SJSA1 (cell line): ENCODE data around the gene EIF5. TPM values are rescaled to one million over a fixed set of nuclear protein-coding genes. Genes with fewer than 3 reads are reported as not detected.
"Not testable (repeated sequence)": the region's sequence is repeated elsewhere in the genome, so short reads cannot be mapped to it uniquely, and the experiment has no call there.

Experiments used
- DNase-seq, 2 experiments: peaks; one replicate each; pipeline ENCODE4 v3.0.0-alpha.2; 2015 to 2020; ENCODE audit warnings: low spot score in 2 of 2, low read depth in 1 of 2
- H3K27ac ChIP-seq: fragments of 250-450 bp; sonication (Bioruptor Pico); 2 replicates; pipeline ENCODE4 v1.5.1; 2020; ENCODE audit warnings: mild to moderate bottlenecking, moderate library complexity
- H3K27me3 ChIP-seq: fragments of 250-450 bp; sonication (Bioruptor Pico); replicated peaks from 2 replicates; pipeline ENCODE4 v1.5.1; 2020; ENCODE audit warnings: mild to moderate bottlenecking, moderate library complexity
- H3K36me3 ChIP-seq: fragments of 250-450 bp; sonication (Bioruptor Pico); 2 replicates; pipeline ENCODE4 v1.5.1; 2020; ENCODE audit warnings: mild to moderate bottlenecking
- H3K4me1 ChIP-seq: fragments of 250-450 bp; sonication (Bioruptor Pico); replicated peaks from 2 replicates; pipeline ENCODE4 v1.6.1; 2021; ENCODE audit warnings: mild to moderate bottlenecking
- H3K4me3 ChIP-seq: fragments of 250-450 bp; sonication (Bioruptor Pico); 2 replicates; pipeline ENCODE4 v1.5.1; 2020; ENCODE audit warnings: mild to moderate bottlenecking
- H3K9me3 ChIP-seq: fragments of 250-450 bp; sonication (Bioruptor Pico); replicated peaks from 2 replicates; pipeline ENCODE4 v1.5.1; 2020; ENCODE audit warnings: mild to moderate bottlenecking
- total RNA-seq: library from RNA; depleted of rRNA; stranded (reverse); fragments of >200 nt; shearing (Covaris generic); gene quantifications from 2 replicates; pipeline ENCODE4 v1.2.3, GENCODE V29; 2014

The EIF5 gene
- total RNA-seq, 1 experiment from 2014 or later: 127 TPM

GRCh38 chr14:103354141-103354540, 20.1 kb downstream of the EIF5 start:
- Histone ChIP-seq H3K4me1 (no peaks in the 10 kb centered on the region), H3K9me3 (no peaks in the 10 kb centered on the region), H3K4me3 (no peak overlapping the region), H3K27me3 (no peaks in the 10 kb centered on the region; the same call in 1 of the 2 replicates), H3K36me3 (no peaks in the 10 kb centered on the region), H3K27ac (no peak overlapping the region)
- DNase-seq: no peak

GRCh38 chr14:103356024-103356682, 22.1 kb downstream of the EIF5 start:
- no peaks in the 10 kb centered on the region for H3K36me3 ChIP-seq
- no peaks in the 10 kb centered on the region for H3K9me3 ChIP-seq
- no peak for DNase-seq
- H3K27me3 ChIP-seq: no peaks in the 10 kb centered on the region
- H3K27ac ChIP-seq: no peak overlapping the region
- no peak overlapping the region for H3K4me3 ChIP-seq
- H3K4me1 ChIP-seq: no peaks in the 10 kb centered on the region

DNA sequence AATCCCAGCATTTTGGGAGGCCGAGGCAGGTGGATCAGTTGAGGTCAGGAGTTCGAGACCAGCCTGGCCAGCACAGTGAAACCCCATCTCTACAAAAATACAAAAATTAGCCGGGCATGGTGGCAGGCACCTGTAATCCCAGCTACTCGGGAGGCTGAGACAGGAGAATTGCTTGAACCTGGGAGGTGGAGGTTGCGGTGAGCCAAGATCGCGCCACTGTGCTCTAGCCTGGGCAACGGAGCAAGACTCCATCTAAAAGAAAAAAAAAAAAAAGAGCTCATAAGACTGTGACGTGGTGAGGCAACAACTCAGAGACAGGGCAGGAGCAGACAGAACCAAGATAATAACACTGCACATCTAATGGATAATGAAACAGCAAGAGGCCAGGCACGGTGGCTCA, 23.5 kb downstream of the EIF5 start:
- H3K9me3 ChIP-seq, H3K36me3 ChIP-seq, H3K4me3 ChIP-seq, DNase-seq, H3K4me1 ChIP-seq, H3K27ac ChIP-seq, H3K27me3 ChIP-seq: not testable (repeated sequence)

GRCh38 chr14:103360548-103360947, 26.5 kb downstream of the EIF5 start:
- no peak for DNase-seq
- no peaks in the 10 kb centered on the region for H3K36me3 ChIP-seq
- no peak overlapping the region for H3K27ac ChIP-seq
- peaks cover 7% of the 10 kb centered on the region for H3K4me1 ChIP-seq
- H3K4me3 ChIP-seq: no peak overlapping the region
- H3K9me3 ChIP-seq: peaks cover 7% of the 10 kb centered on the region; the same call in 1 of the 2 replicates
- H3K27me3 ChIP-seq: no peaks in the 10 kb centered on the region

DNA sequence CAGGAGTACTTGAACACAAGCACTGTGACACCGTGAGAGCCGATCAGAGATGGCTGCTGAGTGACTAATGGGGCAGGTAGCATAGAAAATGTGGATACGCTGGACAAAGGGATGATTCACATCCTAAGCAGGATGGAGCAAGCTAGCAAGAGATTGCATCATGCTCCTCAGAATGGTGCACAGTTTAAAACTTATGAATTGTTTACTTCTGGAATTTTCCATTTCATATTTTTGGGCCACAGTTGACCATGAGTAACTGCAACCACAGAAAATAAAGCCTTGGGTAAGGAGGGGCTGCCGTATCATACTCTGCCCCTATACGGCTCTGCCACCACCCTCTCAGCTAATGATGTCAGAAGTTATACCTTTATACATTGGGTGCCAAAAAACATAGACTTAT, 27.8 kb downstream of the EIF5 start:
- Histone ChIP-seq H3K4me1 (peaks cover 7% of the 10 kb centered on the region), H3K36me3 (no peaks in the 10 kb centered on the region), H3K4me3 (no peak overlapping the region), H3K9me3 (peaks cover 7% of the 10 kb centered on the region; the same call in 1 of the 2 replicates), H3K27ac (peak overlapping the region; percentile 37), H3K27me3 (no peaks in the 10 kb centered on the region)
- DNase-seq: peak; percentile 36 to 55

DNA sequence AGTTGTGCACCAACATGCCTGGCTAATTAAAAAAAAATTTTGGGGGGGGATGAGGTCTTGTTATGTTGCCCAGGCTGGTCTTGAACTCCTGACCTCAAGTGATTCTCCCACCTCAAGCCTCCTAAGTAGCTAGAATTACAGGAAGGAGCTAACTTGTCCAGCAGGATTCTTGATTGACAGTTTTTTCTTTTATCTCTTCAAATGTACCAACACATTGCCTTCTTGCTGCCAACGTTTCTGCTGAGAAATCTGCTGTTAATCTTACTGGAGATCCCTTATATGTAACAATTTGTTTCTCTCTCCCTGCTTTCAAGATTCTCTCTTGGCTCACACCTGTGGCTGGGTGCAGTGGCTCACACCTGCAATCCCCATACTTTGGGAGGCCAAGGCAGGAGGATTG, 28.7 kb downstream of the EIF5 start:
- DNase-seq: no peak
- no peak overlapping the region for H3K4me3 ChIP-seq
- H3K36me3 ChIP-seq: no peaks in the 10 kb centered on the region
- H3K27me3 ChIP-seq: no peaks in the 10 kb centered on the region
- peaks cover 7% of the 10 kb centered on the region for H3K4me1 ChIP-seq
- H3K27ac ChIP-seq: no peak overlapping the region
- H3K9me3 ChIP-seq: peaks cover 7% of the 10 kb centered on the region; the same call in 1 of the 2 replicates

GRCh38 chr14:103366741-103367140, 32.7 kb downstream of the EIF5 start:
- Histone ChIP-seq H3K27me3 (no peaks in the 10 kb centered on the region), H3K4me1 (peaks cover 4% of the 10 kb centered on the region), H3K4me3 (no peak overlapping the region), H3K9me3 (peaks cover 7% of the 10 kb centered on the region; the same call in 1 of the 2 replicates), H3K27ac (no peak overlapping the region), H3K36me3 (no peaks in the 10 kb centered on the region)
- no peak for DNase-seq

DNA sequence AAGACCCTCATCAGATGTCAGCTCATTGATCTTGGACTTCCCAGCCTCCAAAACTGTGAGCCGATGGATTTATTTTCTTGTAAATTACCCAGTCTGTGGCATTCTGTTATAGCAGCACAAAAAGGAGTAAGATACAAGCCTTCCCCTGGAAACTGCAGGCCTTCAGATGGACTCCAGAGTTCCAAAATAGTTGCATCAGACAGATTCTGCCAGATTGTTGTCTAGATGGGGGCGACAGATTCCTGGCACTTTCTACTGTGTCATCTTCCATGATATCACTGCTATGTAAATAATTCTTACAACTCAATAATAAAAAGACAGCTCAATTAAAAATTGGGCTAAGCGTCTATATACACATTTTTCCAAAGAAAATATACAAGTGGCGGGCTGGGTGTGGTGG, 34.0 kb downstream of the EIF5 start:
- DNase-seq: no peak
- Histone ChIP-seq H3K36me3 (no peaks in the 10 kb centered on the region), H3K9me3 (peaks cover under 1% of the 10 kb centered on the region; the same call in 1 of the 2 replicates), H3K4me1 (peaks cover 8% of the 10 kb centered on the region), H3K27ac (no peak overlapping the region), H3K4me3 (no peak overlapping the region), H3K27me3 (no peaks in the 10 kb centered on the region)

GRCh38 chr14:103370087-103370486, 36.0 kb downstream of the EIF5 start:
- H3K4me1 ChIP-seq: peaks cover 8% of the 10 kb centered on the region
- H3K36me3 ChIP-seq: no peaks in the 10 kb centered on the region
- H3K27me3 ChIP-seq: no peaks in the 10 kb centered on the region
- DNase-seq: no peak
- no peak overlapping the region for H3K27ac ChIP-seq
- no peak overlapping the region for H3K4me3 ChIP-seq
- no peaks in the 10 kb centered on the region for H3K9me3 ChIP-seq

DNA sequence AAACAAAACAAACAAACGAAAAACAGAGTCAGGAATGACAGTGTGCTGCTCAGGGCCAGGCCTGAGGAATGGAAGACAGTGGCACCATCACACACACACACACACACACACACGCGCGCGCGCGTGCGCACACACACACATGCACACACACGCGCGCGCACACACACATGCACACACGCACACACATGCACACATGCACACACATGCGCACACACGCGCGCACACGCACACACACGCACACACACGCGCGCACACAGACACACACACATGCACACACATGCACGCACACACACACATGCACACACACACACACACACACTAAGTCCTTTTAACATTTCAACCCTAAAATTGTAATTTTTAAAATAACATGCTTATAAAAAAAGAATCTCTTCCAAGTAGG, 38.0 kb downstream of the EIF5 start:
- Histone ChIP-seq H3K9me3 (no peaks in the 10 kb centered on the region), H3K36me3 (no peaks in the 10 kb centered on the region), H3K4me3 (no peak overlapping the region), H3K27ac (no peak overlapping the region), H3K27me3 (no peaks in the 10 kb centered on the region), H3K4me1 (peaks cover 8% of the 10 kb centered on the region)
- no peak for DNase-seq

GRCh38 chr14:103372552-103373304, 38.7 kb downstream of the EIF5 start:
- H3K4me3 ChIP-seq: no peak overlapping the region
- peaks cover 8% of the 10 kb centered on the region for H3K4me1 ChIP-seq
- H3K9me3 ChIP-seq: no peaks in the 10 kb centered on the region
- no peaks in the 10 kb centered on the region for H3K36me3 ChIP-seq
- H3K27me3 ChIP-seq: no peaks in the 10 kb centered on the region
- H3K27ac ChIP-seq: no peak overlapping the region
- DNase-seq: peak; percentile 63 to 75

GRCh38 chr14:103374121-103374520, 40.1 kb downstream of the EIF5 start:
- Histone ChIP-seq H3K4me1 (peaks cover 8% of the 10 kb centered on the region), H3K36me3 (no peaks in the 10 kb centered on the region), H3K4me3 (no peak overlapping the region), H3K27ac (no peak overlapping the region), H3K27me3 (no peaks in the 10 kb centered on the region), H3K9me3 (no peaks in the 10 kb centered on the region)
- no peak for DNase-seq

GRCh38 chr14:103377522-103378037, 43.5 kb downstream of the EIF5 start:
- no peak overlapping the region for H3K27ac ChIP-seq
- peaks cover 8% of the 10 kb centered on the region for H3K4me1 ChIP-seq
- H3K9me3 ChIP-seq: no peaks in the 10 kb centered on the region
- no peak overlapping the region for H3K4me3 ChIP-seq
- DNase-seq: no peak
- no peaks in the 10 kb centered on the region for H3K27me3 ChIP-seq
- H3K36me3 ChIP-seq: no peaks in the 10 kb centered on the region
